Activated CD4-positive, alpha-beta T cell treated with anti-CD3 and anti-CD28 coated beads, Interleukin-2, amount 10 ng/mL, durations not matched to agents 7 days and 5 days (primary cell): ENCODE results near the gene HOXC5. TPM values are rescaled to one million over a fixed set of nuclear protein-coding genes. Genes with fewer than 3 reads are reported as not detected.

ENCODE experiments used
- microRNA-seq: library from miRNA; unstranded; fragments of <30 nt; microRNA quantifications from one replicate; pipeline ENCODE4 v1.2.0, GENCODE V29; 2021; ENCODE audit warnings: borderline microRNAs expressed, borderline replicate concordance
- total RNA-seq, 2 experiments: library from RNA; stranded (reverse); gene quantifications; one replicate each; pipeline ENCODE4 v1.2.3, GENCODE V29; 2021

Gene HOXC5
- total RNA-seq, 2 experiments from 2014 or later: not detected

Small RNA genes within 50 kb of the gene (microRNA-seq; reads per million reads assigned to microRNA genes)
- gene MIR196A2 (not detected), gene MIR615 (not detected)

Other genes starting within 250 kb of the HOXC5 start
- not detected for gene HOXC13, start 94.2 kb upstream of the HOXC5 start, total RNA-seq
- not detected for gene HOXC12, start 78.1 kb upstream of the HOXC5 start, total RNA-seq
- not detected for gene HOXC11, start 59.9 kb upstream of the HOXC5 start, total RNA-seq
- not detected for gene HOTAIR, start 58.1 kb upstream of the HOXC5 start, total RNA-seq
- not detected for gene HOXC10, start 47.9 kb upstream of the HOXC5 start, total RNA-seq
- gene HOXC9, start 32.9 kb upstream of the HOXC5 start, total RNA-seq: not detected
- gene HOXC8, start 24.1 kb upstream of the HOXC5 start, total RNA-seq: not detected
- not detected for gene HOXC6, start 4.6 kb upstream of the HOXC5 start, total RNA-seq
- not detected for gene HOXC4, start 20.8 kb downstream of the HOXC5 start, total RNA-seq
- gene SMUG1, start 155.9 kb downstream of the HOXC5 start, total RNA-seq: 10 to 100 TPM; 24.3 to 27.8 TPM
- 100 to 1,000 TPM; 145 to 170 TPM for gene CBX5, start 247.1 kb downstream of the HOXC5 start, total RNA-seq
- gene HNRNPA1, start 247.7 kb downstream of the HOXC5 start, total RNA-seq: 1,000 to 10,000 TPM; 1,432 to 1,554 TPM